Trophoblast cell (in vitro differentiated cells and primary cell): Measurements from ENCODE around the gene CNN2.
A peak's percentile ranks its signal among the peaks of the same experiment; 100 is the strongest.

Source experiments
- DNase-seq, 2 donors: peaks; one replicate each; pipeline ENCODE4 v3.0.0-alpha.2; 2016
- H2AFZ ChIP-seq: 2 replicates; pipeline ENCODE4 v1.6.1; 2013; ENCODE audit warnings: low read length, moderate library complexity, mild to moderate bottlenecking; ENCODE audit not compliant: insufficient read depth, poor library complexity
- H2AK5ac ChIP-seq: 2 replicates; pipeline ENCODE4 v1.6.1; 2013; ENCODE audit warnings: mild to moderate bottlenecking, low read length
- H2BK120ac ChIP-seq: 2 replicates; pipeline ENCODE4 v1.6.1; 2013; ENCODE audit warnings: low read length, mild to moderate bottlenecking, moderate library complexity; ENCODE audit not compliant: insufficient read depth, poor library complexity
- H2BK12ac ChIP-seq: 2 replicates; pipeline ENCODE4 v1.6.1; 2013; ENCODE audit warnings: mild to moderate bottlenecking, low read length, moderate library complexity
- H2BK5ac ChIP-seq: 2 replicates; pipeline ENCODE4 v1.6.1; 2013; ENCODE audit warnings: low read length, low read depth, moderate library complexity, mild to moderate bottlenecking; ENCODE audit not compliant: poor library complexity
- H3K14ac ChIP-seq: 2 replicates; pipeline ENCODE4 v1.6.1; 2013; ENCODE audit warnings: mild to moderate bottlenecking, low read length
- H3K18ac ChIP-seq: 2 replicates; pipeline ENCODE4 v1.6.1; 2013; ENCODE audit warnings: mild to moderate bottlenecking, low read length
- H3K23ac ChIP-seq: 2 replicates; pipeline ENCODE4 v1.6.1; 2013; ENCODE audit warnings: low read length
- H3K27ac ChIP-seq: 2 replicates; pipeline ENCODE4 v1.5.1; 2013; ENCODE audit warnings: low read depth, mild to moderate bottlenecking, inconsistent platforms, low read length, moderate library complexity
- H3K27me3 ChIP-seq: 2 replicates; pipeline ENCODE4 v1.6.1; 2013; ENCODE audit warnings: inconsistent platforms, mild to moderate bottlenecking, low read length, moderate library complexity; ENCODE audit not compliant: insufficient read depth
- H3K36me3 ChIP-seq, 2 experiments: 1 replicate in 1 of 2; 2 replicates in 1 of 2; pipeline ENCODE4 v1.6.1; 2013; ENCODE audit warnings: low read length in 2 of 2, mild to moderate bottlenecking in 2 of 2, moderate library complexity in 1 of 2; ENCODE audit not compliant: insufficient read depth in 2 of 2, control insufficient read depth in 1 of 2
- H3K4ac ChIP-seq: 2 replicates; pipeline ENCODE4 v1.6.1; 2013; ENCODE audit warnings: low read depth, mild to moderate bottlenecking, low read length, moderate library complexity
- H3K4me1 ChIP-seq, 2 experiments: 1 replicate in 1 of 2; 2 replicates in 1 of 2; pipeline ENCODE4 v1.6.1; 2013; ENCODE audit warnings: low read length in 2 of 2, mild to moderate bottlenecking in 2 of 2, moderate library complexity in 1 of 2; ENCODE audit not compliant: insufficient read depth in 2 of 2, control insufficient read depth in 1 of 2
- H3K4me2 ChIP-seq: 2 replicates; pipeline ENCODE4 v1.6.1; 2013; ENCODE audit warnings: inconsistent platforms, mild to moderate bottlenecking, low read length, moderate library complexity
- H3K4me3 ChIP-seq: 2 replicates; pipeline ENCODE4 v1.5.1; 2013; ENCODE audit warnings: mild to moderate bottlenecking, low read depth, low read length, inconsistent platforms
- H3K79me1 ChIP-seq: one replicate; pipeline ENCODE4 v1.6.1; 2013; ENCODE audit warnings: low read length
- H3K79me2 ChIP-seq: 2 replicates; pipeline ENCODE4 v1.6.1; 2013; ENCODE audit warnings: low read length, mild to moderate bottlenecking; ENCODE audit not compliant: control insufficient read depth, insufficient read depth, poor library complexity
- H3K9ac ChIP-seq: 2 replicates; pipeline ENCODE4 v1.6.1; 2013; ENCODE audit warnings: mild to moderate bottlenecking, low read length
- H3K9me3 ChIP-seq: 2 replicates; pipeline ENCODE4 v1.6.1; 2013; ENCODE audit warnings: low read depth, mild to moderate bottlenecking, control low read depth, inconsistent platforms, low read length; ENCODE audit not compliant: insufficient read depth
- H4K12ac ChIP-seq: 2 replicates; pipeline ENCODE4 v1.6.1; 2013; ENCODE audit warnings: low read depth, mild to moderate bottlenecking, low read length, moderate library complexity
- H4K8ac ChIP-seq: 2 replicates; pipeline ENCODE4 v1.6.1; 2013; ENCODE audit warnings: low read depth, mild to moderate bottlenecking, low read length, moderate library complexity
- H4K91ac ChIP-seq: one replicate; pipeline ENCODE4 v1.6.1; 2013; ENCODE audit warnings: low read depth, mild to moderate bottlenecking, low read length, moderate library complexity
- WGBS: extraction: QIAGEN DNeasy Blood & Tissue Kit; methylation state at CpG from one replicate; pipeline ENCODE4 v1.1.7; 2013; ENCODE audit warnings: missing lambda C conversion rate; ENCODE audit not compliant: insufficient read length, insufficient coverage; ENCODE audit errors: extremely low coverage; 5-methylcytosine and 5-hydroxymethylcytosine counted together

CNN2 gene

GRCh38 chr19:998064-998463 lies 28.3 kb upstream of the CNN2 start:
- Histone ChIP-seq H3K4me3 (no peak overlapping the region), H4K91ac (no peak overlapping the region), H3K9ac (no peak overlapping the region), H3K4me2 (no peak overlapping the region), H3K79me1 (peaks cover 8% of the 10 kb centered on the region), H3K18ac (no peak overlapping the region), H2BK120ac (no peak overlapping the region), H3K4ac (no peak overlapping the region), H3K79me2 (no peaks in the 10 kb centered on the region), H2BK5ac (no peak overlapping the region), H4K12ac (no peak overlapping the region), H3K23ac (no peak overlapping the region), H2AFZ (no peak overlapping the region), H2BK12ac (no peak overlapping the region), H3K4me1 (peaks cover 18 to 21% of the 10 kb centered on the region in 2 experiments), H2AK5ac (no peak overlapping the region), H3K36me3 (peaks cover 11 to 13% of the 10 kb centered on the region in 2 experiments), H3K27ac (no peak overlapping the region), H3K14ac (no peak overlapping the region), H3K9me3 (peaks cover 7% of the 10 kb centered on the region), H3K27me3 (peaks cover 13% of the 10 kb centered on the region), H4K8ac (no peak overlapping the region)
- no CpG with 5 or more reads among the region's 6 CpGs for WGBS
- no peak for DNase-seq

- Histone ChIP-seq H3K4me2 (no peak overlapping the region), H2BK120ac (no peak overlapping the region), H3K27me3 (peaks cover 13% of the 10 kb centered on the region), H3K14ac (no peak overlapping the region), H3K79me1 (peaks cover 2% of the 10 kb centered on the region), H2BK5ac (no peak overlapping the region), H2AFZ (no peak overlapping the region), H3K23ac (no peak overlapping the region), H3K4ac (no peak overlapping the region), H4K8ac (no peak overlapping the region), H4K91ac (no peak overlapping the region), H2AK5ac (no peak overlapping the region), H3K36me3 (peaks cover 5 to 9% of the 10 kb centered on the region in 2 experiments), H3K9ac (no peak overlapping the region), H4K12ac (no peak overlapping the region), H3K4me3 (no peak overlapping the region), H2BK12ac (no peak overlapping the region), H3K9me3 (peaks cover 5% of the 10 kb centered on the region), H3K4me1 (peaks cover 9 to 10% of the 10 kb centered on the region in 2 experiments), H3K79me2 (no peaks in the 10 kb centered on the region), H3K27ac (no peak overlapping the region), H3K18ac (no peak overlapping the region)
- WGBS, result no CpG with 5 or more reads among the region's 3 CpGs
- no peak for DNase-seq
These were observed 27.1 kb upstream of the CNN2 start for GRCh38 chr19:999379-999719.

DNA sequence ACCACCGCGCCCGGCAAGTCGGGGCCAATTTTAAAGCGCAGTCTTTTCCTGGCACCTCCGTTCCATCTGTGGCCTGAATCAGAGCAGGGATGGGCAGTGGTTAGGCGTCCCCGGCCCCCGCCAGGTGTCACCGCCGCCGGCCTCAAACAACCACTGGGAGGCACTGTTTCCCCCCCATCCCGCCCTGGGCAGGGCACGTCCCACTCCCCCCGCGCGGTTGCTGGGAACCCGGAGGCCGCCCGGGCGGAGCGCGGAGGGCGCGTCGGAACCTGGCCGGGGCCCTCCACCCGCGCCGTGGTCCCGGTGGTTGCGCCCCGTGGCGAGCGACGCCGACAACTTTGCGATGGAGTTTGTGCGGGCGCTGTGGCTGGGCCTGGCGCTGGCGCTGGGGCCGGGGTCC lies 26.3 kb upstream of the CNN2 start, which contains the start of gene GRIN3B:
Gene GRIN3B, plus strand, starts transcription at position 325 of the 400 bp plus-strand sequence. Its CDS starts 19 bp downstream, at position 344.
- Histone ChIP-seq H3K23ac (no peak within 1 kb of the TSS), H2BK12ac (no peak within 1 kb of the TSS), H3K14ac (no peak within 1 kb of the TSS), H3K79me1 (peaks cover 2% of the 10 kb centered on the region), H2BK120ac (no peak within 1 kb of the TSS), H3K18ac (no peak within 1 kb of the TSS), H3K4me2 (peak within 1 kb of the TSS; percentile 77), H4K91ac (peak within 1 kb of the TSS; percentile 2), H4K8ac (peak within 1 kb of the TSS; percentile 44), H3K27ac (no peak within 1 kb of the TSS), H3K36me3 (peaks cover 0 to 2% of the 10 kb centered on the region in 2 experiments), H4K12ac (no peak within 1 kb of the TSS), H2AK5ac (no peak within 1 kb of the TSS), H2AFZ (no peak within 1 kb of the TSS), H3K9ac (no peak within 1 kb of the TSS), H3K4me3 (peak within 1 kb of the TSS; percentile 65), H3K4ac (no peak within 1 kb of the TSS), H2BK5ac (no peak within 1 kb of the TSS), H3K27me3 (peaks cover 13% of the 10 kb centered on the region), H3K79me2 (no peaks in the 10 kb centered on the region), H3K9me3 (peaks cover 6% of the 10 kb centered on the region), H3K4me1 (peaks cover 9 to 10% of the 10 kb centered on the region in 2 experiments)
- no CpG with 5 or more reads among the region's 43 CpGs for WGBS
- peak; percentile 54 to 70 for DNase-seq

DNA sequence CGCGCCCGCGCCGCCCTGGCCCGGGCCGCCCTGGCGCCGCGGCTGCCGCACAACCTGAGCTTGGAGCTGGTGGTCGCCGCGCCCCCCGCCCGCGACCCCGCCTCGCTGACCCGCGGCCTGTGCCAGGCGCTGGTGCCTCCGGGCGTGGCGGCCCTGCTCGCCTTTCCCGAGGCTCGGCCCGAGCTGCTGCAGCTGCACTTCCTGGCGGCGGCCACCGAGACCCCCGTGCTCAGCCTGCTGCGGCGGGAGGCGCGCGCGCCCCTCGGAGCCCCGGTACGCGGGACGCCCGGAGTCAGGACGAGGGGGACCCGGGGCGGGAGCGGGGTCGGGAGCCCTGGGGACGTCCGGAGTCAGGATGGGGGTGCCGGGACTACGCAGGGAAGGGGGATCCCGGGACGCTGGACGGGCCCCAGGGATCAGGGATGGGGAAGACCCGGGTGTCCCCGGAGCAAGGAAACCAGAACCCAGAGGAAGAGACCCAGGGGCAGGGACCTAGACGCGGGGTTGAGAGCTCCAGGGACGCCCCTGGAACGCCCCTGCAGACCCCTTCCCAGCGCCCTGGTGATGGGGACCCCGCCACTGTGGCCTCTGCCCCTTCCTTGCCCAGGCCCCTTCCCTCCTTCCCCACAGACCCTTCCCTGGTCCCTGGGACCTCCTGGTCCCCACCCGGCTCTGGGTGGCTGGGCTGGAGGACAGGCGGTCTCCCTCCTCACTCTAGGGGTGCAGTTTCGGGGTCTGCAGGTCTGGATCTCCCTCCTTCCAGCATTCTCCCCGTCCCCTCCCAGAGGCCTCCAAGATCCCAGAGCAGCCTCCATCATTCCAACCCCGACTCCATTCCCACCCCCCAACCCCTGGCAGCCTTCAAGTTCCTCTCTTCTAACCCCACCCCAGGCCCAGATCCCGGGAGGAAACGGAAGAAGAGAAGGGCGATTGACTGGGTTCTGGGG lies 25.5 kb upstream of the CNN2 start:
- Histone ChIP-seq H3K4me2 (peak overlapping the region; percentile 77), H4K12ac (no peak overlapping the region), H3K36me3 (no peaks in the 10 kb centered on the region), H2AFZ (no peak overlapping the region), H3K4me1 (peaks cover 7 to 8% of the 10 kb centered on the region in 2 experiments), H2BK120ac (no peak overlapping the region), H3K23ac (no peak overlapping the region), H3K18ac (no peak overlapping the region), H3K4ac (no peak overlapping the region), H3K14ac (no peak overlapping the region), H3K79me2 (no peaks in the 10 kb centered on the region), H3K79me1 (peaks cover 2% of the 10 kb centered on the region), H4K91ac (peak overlapping the region; percentile 2), H2BK5ac (no peak overlapping the region), H2AK5ac (no peak overlapping the region), H4K8ac (no peak overlapping the region), H3K27me3 (peaks cover 13% of the 10 kb centered on the region), H3K9me3 (peaks cover 3% of the 10 kb centered on the region), H3K4me3 (peak overlapping the region; percentile 61), H2BK12ac (no peak overlapping the region), H3K27ac (no peak overlapping the region), H3K9ac (no peak overlapping the region)
- WGBS, result no CpG with 5 or more reads among the region's 73 CpGs
- DNase-seq, result no peak
